Endothelial cell of umbilical vein (primary cell): ENCODE measurements around the gene CPA4. TPM values are rescaled to one million over a fixed set of nuclear protein-coding genes. Genes with fewer than 3 reads are reported as not detected.

Experiments
- BruUV-seq: library from RNA; stranded (reverse); fragments of 400-500 nt; replicated peaks from 2 replicates; lab custom pipeline; 2021; lab: Mats Ljungman, UMichigan
- CTCF ChIA-PET: fragments of 300-600, 350-600 bp; sonication (Branson Sonifier 250); formaldehyde crosslinking; loops from one replicate; lab custom pipeline; 2021; ENCODE audit warnings: antibody characterized with exemption, inconsistent platforms; lab: Charles Lee
- POLR2A ChIA-PET: fragments of 300-600, 350-600 bp; sonication (Branson Sonifier 250); formaldehyde crosslinking; loops from one replicate; lab custom pipeline; 2021; ENCODE audit warnings: antibody characterized with exemption, inconsistent platforms; lab: Charles Lee
- DNase-seq: peaks from one replicate; pipeline ENCODE4 v3.0.0-alpha.2; 2011; ENCODE audit warnings: low read depth, low spot score
- FAIRE-seq: peaks from 2 replicates; lab custom pipeline; 2011; peaks lifted over from hg19 to GRCh38; lab: Jason Lieb, UNC
- H2AFZ ChIP-seq: 2 replicates; pipeline ENCODE4 v1.6.0; 2012; ENCODE audit warnings: low read depth, low read length, control low read depth, inconsistent platforms
- H3K27ac ChIP-seq: 2 replicates; pipeline ENCODE4 v1.5.1; 2011; ENCODE audit warnings: low read depth, mild to moderate bottlenecking, control low read depth, low read length, moderate library complexity; ENCODE audit not compliant: insufficient read depth
- H3K27me3 ChIP-seq, 2 experiments: 2 replicates each; pipeline versions ENCODE4 v1.6.0 to v1.6.1; 2011; ENCODE audit warnings: low read length in 2 of 2, mixed read lengths in 1 of 2; ENCODE audit not compliant: control insufficient read depth in 2 of 2, insufficient read depth in 2 of 2
- H3K36me3 ChIP-seq, 2 experiments: 2 replicates in 1 of 2; 3 replicates in 1 of 2; pipeline ENCODE4 v1.5.1; 2011; ENCODE audit warnings: low read length in 2 of 2, mild to moderate bottlenecking in 1 of 2, moderate library complexity in 1 of 2; ENCODE audit not compliant: control insufficient read depth in 2 of 2, insufficient read depth in 2 of 2; ENCODE audit errors: extremely low read depth in 1 of 2
- H3K4me1 ChIP-seq: 3 replicates; pipeline ENCODE4 v1.5.1; 2011; ENCODE audit warnings: mild to moderate bottlenecking, low read length; ENCODE audit not compliant: control insufficient read depth, insufficient read depth; ENCODE audit errors: extremely low read depth
- H3K4me2 ChIP-seq: 2 replicates; pipeline ENCODE4 v1.6.1; 2011; ENCODE audit warnings: low read length, control low read depth, mixed read lengths; ENCODE audit not compliant: insufficient read depth
- H3K4me3 ChIP-seq, 3 experiments: fragments of 200-600 bp in 1 of 3; sonication (generic), shearing (Covaris generic) in 1 of 3; replicated peaks in 1 of 3; 2 replicates each; pipeline ENCODE4 v1.5.1; 2011 to 2016; ENCODE audit warnings: control low read depth in 3 of 3, low read length in 3 of 3, mild to moderate bottlenecking in 2 of 3, inconsistent platforms in 1 of 3, low read depth in 1 of 3, moderate library complexity in 1 of 3; ENCODE audit not compliant: insufficient read depth in 1 of 3
- H3K79me2 ChIP-seq: 2 replicates; pipeline ENCODE4 v1.6.0; 2012; ENCODE audit warnings: low read length, inconsistent platforms; ENCODE audit not compliant: control insufficient read depth, insufficient read depth
- H3K9ac ChIP-seq: replicated peaks from 2 replicates; pipeline ENCODE3; 2011; ENCODE audit warnings: low read length, control low read depth; ENCODE audit not compliant: insufficient read depth; ENCODE audit errors: extremely low read depth
- H3K9me1 ChIP-seq: replicated peaks from 3 replicates; pipeline ENCODE4 v1.6.0; 2011; ENCODE audit warnings: mild to moderate bottlenecking, low read length; ENCODE audit not compliant: control insufficient read depth, insufficient read depth; ENCODE audit errors: extremely low read depth
- H3K9me3 ChIP-seq: replicated peaks from 2 replicates; pipeline ENCODE4 v1.5.1; 2012; ENCODE audit warnings: low read length, inconsistent platforms; ENCODE audit not compliant: control insufficient read depth, insufficient read depth
- H4K20me1 ChIP-seq: replicated peaks from 2 replicates; pipeline ENCODE3; 2011; ENCODE audit warnings: mild to moderate bottlenecking, low read length; ENCODE audit not compliant: control insufficient read depth, insufficient read depth; ENCODE audit errors: extremely low read depth
- CTCF ChIP-seq, 2 donors: IDR thresholded peaks; 1 replicate in 1 of 2; 2 replicates in 1 of 2; pipeline ENCODE4 v1.5.1; 2011; ENCODE audit warnings: low read length in 2 of 2, mild to moderate bottlenecking in 2 of 2, moderate library complexity in 2 of 2, control low read depth in 1 of 2, inconsistent platforms in 1 of 2, low read depth in 1 of 2; ENCODE audit not compliant: insufficient read depth in 1 of 2; ENCODE audit errors: extremely low read depth in 1 of 2
- EZH2 ChIP-seq: IDR thresholded peaks from 2 replicates; pipeline ENCODE4 v1.6.1; 2012; ENCODE audit warnings: borderline replicate concordance, low read depth, mild to moderate bottlenecking, moderate library complexity, low read length, inconsistent platforms; ENCODE audit not compliant: severe bottlenecking
- FOS ChIP-seq: IDR thresholded peaks from 2 replicates; pipeline ENCODE4 v1.6.1; 2011; ENCODE audit warnings: mild to moderate bottlenecking, low read length, moderate library complexity, borderline replicate concordance; ENCODE audit not compliant: insufficient read depth
- GATA2 ChIP-seq: IDR thresholded peaks from 2 replicates; pipeline ENCODE4 v1.7.0; 2011; ENCODE audit warnings: low read depth, mild to moderate bottlenecking, moderate library complexity, mixed read lengths, low read length; ENCODE audit not compliant: insufficient read length, insufficient read depth
- JUN ChIP-seq: IDR thresholded peaks from 2 replicates; pipeline ENCODE4 v1.6.1; 2011; ENCODE audit warnings: borderline replicate concordance, low read depth; ENCODE audit not compliant: insufficient read length, insufficient read depth
- MAX ChIP-seq: IDR thresholded peaks from 2 replicates; pipeline ENCODE4 v1.6.1; 2011; ENCODE audit not compliant: insufficient read depth, insufficient read length
- MYC ChIP-seq: IDR thresholded peaks from one replicate; pipeline ENCODE4 v1.6.1; 2011; ENCODE audit warnings: mild to moderate bottlenecking, low read depth, low read length
- POLR2A ChIP-seq: IDR thresholded peaks from 2 replicates; pipeline ENCODE4 v1.6.1; 2012; ENCODE audit warnings: low read depth, mild to moderate bottlenecking, control low read depth, low read length
- POLR2AphosphoS5 ChIP-seq: IDR thresholded peaks from 2 replicates; pipeline ENCODE4 v1.6.1; 2012; ENCODE audit warnings: low read depth, mild to moderate bottlenecking, control low read depth, low read length, moderate library complexity; ENCODE audit not compliant: insufficient read depth
- dilution Hi-C: fragments of 300-500 bp; cut with MboI; formaldehyde crosslinking; loops from one replicate; pipeline ENCODE4 v1.15.0; 2019; ENCODE audit warnings: low sequenced_read_pairs; ENCODE audit not compliant: extremely low pct_ligation_motif_present
- intact Hi-C: fragments of 100-400 bp; cut with micrococcal nuclease; formaldehyde crosslinking; loops from one replicate; pipeline ENCODE4 v1.10.0; 2022
- polyA plus RNA-seq, 4 experiments: library from polyadenylated mRNA; depleted of rRNA in 3 of 4; stranded (reverse) in 3 of 4; unstranded in 1 of 4; fragments of >200 nt; gene quantifications; 2 replicates each; pipeline versions ENCODE4 v1.2.1 to v1.2.3, GENCODE V29; 2011 to 2012; ENCODE audit warnings: missing spikeins in 1 of 4
- total RNA-seq: library from RNA; stranded (reverse); gene quantifications from 2 replicates; pipeline ENCODE4 v1.2.3, GENCODE V29; 2021

The CPA4 gene
- total and polyA plus RNA-seq, 2 donors (not counting 3 experiments of a cell fraction or from before 2014, with no cell fraction given), result 0.36 TPM; not detected in 1

- dilution Hi-C loops, result no loop called here
- TF ChIP-seq EZH2 (no peak), FOS (no peak), JUN (no peak), MYC (no peak), POLR2A (no peak), MAX (no peak), CTCF (IDR thresholded peaks at IDR 0.05; ENCODE audit: extremely low read depth in 1 of 2, insufficient read depth in 1 of 2, low read depth in 1 of 2, low read length in 2 of 2) (no peak), GATA2 (no peak), POLR2AphosphoS5 (no peak)
- no peak overlapping the region for H3K27ac ChIP-seq
- no peaks in the 10 kb centered on the region for H3K9me1 ChIP-seq
- no peak for FAIRE-seq
- BruUV-seq, result no TSS peak
- no peak overlapping the region for H3K4me3 ChIP-seq
- H2AFZ ChIP-seq, result no peak overlapping the region
- H4K20me1 ChIP-seq, result no peaks in the 10 kb centered on the region
- ChIA-PET CTCF (no interaction called here), POLR2A (no interaction called here)
- intact Hi-C loops, result no loop called here
- no peaks in the 10 kb centered on the region for H3K36me3 ChIP-seq
- no peak for DNase-seq
- H3K9me3 ChIP-seq, result no peaks in the 10 kb centered on the region
- peaks cover 5 to 28% of the 10 kb centered on the region in 2 experiments for H3K27me3 ChIP-seq
- no peaks in the 10 kb centered on the region for H3K79me2 ChIP-seq
- peaks cover 2% of the 10 kb centered on the region for H3K4me1 ChIP-seq
- H3K9ac ChIP-seq, result no peak overlapping the region
- no peak overlapping the region for H3K4me2 ChIP-seq
Measured at GRCh38 chr7:130275826-130276297, 17.1 kb upstream of the CPA4 start.
